ENCODE results near the gene ANGPTL8. TPM values are rescaled to one million over a fixed set of nuclear protein-coding genes. Genes with fewer than 3 reads are reported as not detected.

ANGPTL8 gene
- polyA plus RNA-seq, 12 donors, result 0.32 to 0.89 (median 0.50) TPM; not detected in 6

DNA sequence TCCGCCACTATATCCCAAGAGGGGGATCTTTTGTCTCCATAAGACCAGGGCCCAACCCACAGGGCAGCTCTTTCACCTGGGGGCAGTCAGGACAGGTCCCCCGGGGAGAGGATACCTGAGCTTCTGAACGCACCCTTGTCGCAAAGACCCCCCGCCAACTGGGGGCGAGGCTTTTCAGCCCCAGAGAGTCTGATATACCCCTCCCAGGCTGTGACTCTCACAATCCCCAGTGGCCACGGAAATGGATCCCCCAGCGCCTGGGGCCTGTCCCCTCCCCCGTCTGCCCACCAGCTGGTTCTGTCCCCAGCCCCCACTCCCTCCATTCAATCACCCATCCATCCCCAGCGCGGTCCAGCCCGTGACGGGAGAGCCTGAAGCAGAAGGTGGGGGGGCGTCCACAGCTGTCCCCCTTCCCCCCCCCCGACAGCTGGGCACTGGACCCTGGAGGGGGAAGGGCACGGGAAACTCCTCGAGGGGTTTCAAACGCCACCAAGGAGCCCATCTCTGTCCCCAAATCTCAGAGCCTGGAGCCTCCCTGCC is 22.1 kb downstream of the ANGPTL8 start:
- DNase-seq, result no peak

GRCh38 chr19:11261971-11262839 is 22.8 kb downstream of the ANGPTL8 start, which contains the start of gene DOCK6:
Gene DOCK6, minus strand, starts transcription at chr19:11262524. Its CDS starts 84 bp downstream, at chr19:11262440.
- no peak for DNase-seq

DNA sequence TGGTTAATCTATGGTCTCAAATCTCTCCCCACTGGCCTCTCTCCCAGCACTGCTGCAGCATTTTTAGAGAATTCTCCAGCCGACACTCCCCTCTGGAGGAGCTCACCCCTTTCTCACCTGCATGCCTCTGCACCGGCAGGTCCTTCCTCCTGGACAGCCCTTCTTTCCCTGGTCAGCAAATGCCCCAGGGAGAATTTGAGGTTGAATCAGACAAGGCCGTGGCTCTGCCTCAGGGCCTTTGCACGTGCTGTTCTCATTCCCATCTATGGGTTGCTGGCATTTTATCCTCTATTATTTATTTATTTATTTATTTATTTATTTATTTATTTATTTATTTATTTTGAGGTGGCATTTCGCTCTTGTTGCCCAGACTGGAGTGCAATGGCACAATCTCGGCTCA is 24.3 kb downstream of the ANGPTL8 start:
- no peak for DNase-seq

- no peak for DNase-seq
These were observed 25.2 kb downstream of the ANGPTL8 start for GRCh38 chr19:11264452-11265176.

DNA sequence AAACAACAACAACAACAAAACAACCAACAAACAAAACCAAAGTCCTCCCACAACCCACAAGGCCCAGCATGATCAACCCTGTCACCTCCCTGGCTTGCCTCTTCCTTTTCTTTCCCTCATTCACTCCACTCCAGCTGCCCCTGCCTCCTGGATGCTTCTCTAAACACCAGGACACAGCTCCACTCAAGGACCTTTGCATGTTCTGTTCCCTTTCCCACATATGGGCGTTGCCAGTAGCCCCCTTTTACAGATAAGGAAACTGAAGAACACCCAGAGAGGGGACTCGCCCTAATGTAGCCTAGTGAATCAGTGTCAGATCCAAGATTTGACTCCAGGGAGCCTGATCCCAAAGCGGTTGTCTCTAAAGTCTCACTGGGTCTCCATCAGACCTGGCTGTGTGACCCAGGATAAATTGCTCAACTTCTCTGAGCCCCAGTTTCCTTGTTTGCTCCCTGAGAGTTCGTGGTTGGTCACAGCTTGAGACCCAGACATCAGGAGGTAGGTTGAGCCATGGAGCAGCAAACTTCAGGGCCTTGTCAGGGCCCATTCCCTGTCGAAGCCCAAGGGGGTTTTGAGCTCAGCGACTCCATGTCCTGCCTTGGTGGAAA is 25.9 kb downstream of the ANGPTL8 start:
- no peak for DNase-seq

DNA sequence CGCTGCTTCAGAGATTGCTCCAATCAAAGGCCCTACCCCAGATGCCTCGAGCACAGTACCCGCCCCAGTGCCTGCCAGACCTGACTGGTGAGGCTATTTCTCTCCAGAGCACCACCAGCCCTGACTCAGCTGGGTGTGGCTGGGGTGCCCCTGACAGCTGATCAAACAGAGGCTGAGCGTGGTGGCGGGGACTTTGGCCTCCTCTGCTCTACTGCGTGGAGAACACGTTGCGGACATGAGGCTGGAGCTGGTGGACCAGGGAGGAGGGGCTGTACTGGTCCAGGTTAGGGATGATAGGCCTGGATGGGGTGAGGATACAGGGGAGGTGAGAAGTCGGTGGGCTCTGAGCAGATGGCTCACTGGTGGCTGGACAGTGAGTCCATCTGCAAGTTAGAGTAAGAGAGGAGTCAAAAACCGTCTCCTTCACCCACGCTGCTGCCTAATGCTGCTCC is 26.4 kb downstream of the ANGPTL8 start:
- no peak for DNase-seq

DNA sequence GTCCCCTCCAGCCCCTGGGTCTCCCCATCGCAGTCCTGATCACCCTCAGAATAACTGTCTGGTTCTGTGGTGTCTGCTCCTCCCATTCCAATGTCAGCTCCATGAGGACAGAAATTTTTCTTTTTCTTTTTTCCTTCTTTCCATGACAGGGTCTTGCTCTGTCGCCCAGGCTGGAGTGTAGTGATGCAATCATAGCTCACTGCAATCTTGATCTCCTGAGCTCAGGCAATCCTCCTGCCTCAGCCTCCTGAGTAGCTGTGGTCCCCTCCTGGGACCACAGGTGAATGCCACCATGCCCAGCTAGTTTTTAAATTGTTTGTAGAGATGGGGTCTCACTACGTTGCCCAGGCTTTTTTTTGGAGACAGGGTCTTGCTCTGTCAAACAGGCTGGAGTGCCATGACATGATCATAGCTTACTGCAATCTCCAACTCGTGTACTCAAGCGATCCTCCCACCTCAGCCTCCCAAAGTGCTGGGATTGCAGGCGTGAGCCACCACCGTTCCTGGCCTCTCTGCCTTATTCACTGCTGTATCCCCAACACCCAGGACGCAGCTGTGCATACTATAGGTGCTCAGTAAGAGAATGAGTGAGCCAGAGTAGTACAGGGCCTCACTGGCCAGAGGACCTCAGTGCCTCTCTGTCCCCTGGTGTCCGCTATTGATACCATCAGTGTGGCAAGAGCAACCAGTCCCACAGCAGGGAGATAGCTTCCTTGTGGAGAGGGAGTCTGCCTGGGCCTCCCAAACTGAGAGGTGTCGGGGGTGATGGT is 28.1 kb downstream of the ANGPTL8 start:
- no peak for DNase-seq

DNA sequence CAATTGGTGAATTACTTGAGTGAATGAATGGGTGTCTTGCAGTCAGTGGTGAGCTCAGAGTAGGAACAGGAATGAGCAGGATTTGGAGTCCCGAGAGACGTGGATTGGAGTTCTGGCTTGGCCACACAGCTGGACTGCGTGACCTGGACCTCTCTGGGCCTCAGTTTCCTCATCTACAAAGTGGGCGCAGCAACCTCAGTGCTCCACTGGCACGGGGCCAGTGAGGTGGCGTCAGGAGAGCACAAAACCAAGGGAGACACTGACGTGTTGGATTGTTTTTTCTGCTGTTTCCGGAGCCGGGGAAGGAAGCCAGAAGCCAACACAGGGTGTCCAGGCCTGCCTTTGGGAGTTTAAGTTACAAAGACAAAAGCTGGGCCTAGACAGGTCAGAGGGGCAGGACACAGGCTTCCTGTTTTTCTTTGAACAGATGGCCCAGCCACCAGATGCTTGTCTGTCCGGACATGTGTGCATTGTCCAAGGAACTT is 29.4 kb downstream of the ANGPTL8 start:
- DNase-seq, result peak; percentile 59

DNA sequence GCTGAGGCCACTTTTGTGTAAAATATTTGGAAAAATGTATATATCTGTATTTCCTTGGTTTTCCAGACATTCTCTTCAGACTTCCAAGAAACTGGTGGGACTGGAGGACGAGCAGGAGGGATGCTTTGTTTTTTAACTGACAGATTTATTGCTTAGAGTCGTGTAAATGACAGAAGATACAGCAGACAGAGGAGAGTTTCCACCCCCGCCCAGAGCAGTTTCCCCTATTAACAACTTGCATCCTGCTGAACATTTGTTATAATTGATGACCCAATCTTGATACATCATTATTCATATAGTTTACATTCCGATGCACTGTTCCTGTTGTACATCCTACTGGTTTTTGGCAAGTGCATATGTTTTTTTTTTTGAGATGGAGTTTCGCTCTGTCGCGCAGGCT is 30.0 kb downstream of the ANGPTL8 start:
- no peak for DNase-seq

GRCh38 chr19:11273296-11273695 is 33.9 kb downstream of the ANGPTL8 start:
- no peak for DNase-seq

- no peak for DNase-seq
These were observed 34.6 kb downstream of the ANGPTL8 start for GRCh38 chr19:11273989-11274388.

DNA sequence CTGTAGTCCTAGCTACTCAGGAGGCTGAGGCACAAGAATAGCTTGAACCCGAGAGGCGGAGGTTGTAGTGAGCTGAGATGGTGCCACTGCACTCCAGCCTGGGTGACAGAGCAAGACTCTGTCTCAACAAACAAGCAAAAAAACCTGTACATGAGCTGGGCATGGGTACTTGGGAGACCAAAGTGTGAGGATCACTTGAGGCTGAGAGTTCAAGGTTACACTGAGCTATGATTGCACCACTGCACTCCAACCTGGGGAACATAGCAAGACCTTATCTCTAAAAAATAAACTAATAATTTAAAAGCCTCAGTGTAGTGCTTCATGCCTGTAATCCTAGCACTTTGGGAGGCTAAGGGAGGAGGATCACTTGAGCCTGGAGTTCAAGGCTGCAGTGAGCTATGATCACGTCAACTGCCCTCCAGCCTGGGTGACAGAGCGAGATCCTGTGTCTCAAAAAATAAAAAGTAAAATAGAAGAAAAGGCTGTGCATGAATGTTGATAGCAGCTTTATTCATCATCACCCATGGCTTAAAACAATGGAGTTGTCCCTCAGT is 35.2 kb downstream of the ANGPTL8 start:
- DNase-seq, result no peak

DNA sequence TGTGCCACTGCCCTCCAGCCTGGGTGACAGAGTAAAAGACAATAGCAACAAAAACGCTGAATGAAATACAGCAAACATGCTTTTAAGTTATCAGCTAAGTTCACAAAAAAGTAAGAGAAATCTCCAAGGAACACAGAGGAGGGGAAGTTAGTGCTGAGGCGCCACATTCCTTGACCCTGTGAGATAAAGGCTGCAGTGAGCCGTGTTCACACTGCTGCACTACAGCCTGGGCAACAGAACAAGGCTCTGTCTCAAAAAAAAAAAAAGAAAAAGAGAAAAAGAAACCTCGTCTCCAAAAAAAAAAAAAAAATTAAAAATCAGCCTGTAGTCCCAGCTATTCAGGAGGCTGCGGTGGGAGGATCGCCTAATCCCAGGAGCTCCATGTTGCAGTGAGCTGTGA is 39.3 kb downstream of the ANGPTL8 start:
- DNase-seq, result no peak

- no peak for DNase-seq
These were observed 40.3 kb downstream of the ANGPTL8 start for GRCh38 chr19:11279505-11280236.

GRCh38 chr19:11281356-11282049 is 42.1 kb downstream of the ANGPTL8 start:
- DNase-seq, result no peak

DNA sequence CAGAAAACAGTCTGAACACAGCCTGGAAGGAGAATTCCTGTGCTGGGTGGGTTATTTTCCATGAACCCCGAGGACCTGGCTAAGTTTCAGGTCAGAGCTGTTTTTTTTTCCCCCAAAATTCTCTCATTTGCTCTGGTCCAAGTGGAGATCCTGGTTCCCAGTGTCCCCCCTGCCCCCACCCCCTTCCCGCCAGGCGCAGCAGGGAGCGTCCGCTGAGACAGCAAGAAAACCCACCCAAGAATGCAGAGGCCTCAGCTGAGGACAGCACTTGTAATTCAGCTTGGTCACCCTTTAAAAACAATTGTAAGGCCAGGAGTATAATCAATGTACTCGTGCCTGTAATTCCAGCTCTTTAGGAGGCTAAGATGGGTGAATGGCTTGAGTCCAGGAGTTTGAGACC is 45.1 kb downstream of the ANGPTL8 start:
- no peak for DNase-seq

- DNase-seq, result no peak
These were observed 47.0 kb downstream of the ANGPTL8 start for GRCh38 chr19:11286312-11286974.

DNA sequence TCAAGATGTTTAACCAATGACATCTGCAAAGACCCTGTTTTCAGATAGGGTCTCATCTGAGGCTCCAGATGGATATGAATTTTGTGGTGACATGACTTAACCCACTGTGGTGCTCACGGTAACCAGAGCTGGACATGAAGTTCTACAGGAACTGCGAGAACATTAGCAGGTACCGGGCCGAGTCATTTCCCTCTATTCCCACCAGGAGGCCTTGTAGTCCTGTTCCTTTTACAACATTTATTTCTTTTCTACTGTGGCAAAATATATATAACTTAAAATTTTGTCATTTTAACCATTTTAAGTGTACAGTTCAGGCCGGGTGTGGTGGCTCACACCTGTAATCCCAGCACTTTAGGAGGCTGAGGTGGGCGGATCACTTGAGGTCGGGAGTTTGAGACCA is 48.9 kb downstream of the ANGPTL8 start:
- no peak for DNase-seq

- DNase-seq, result no peak
These were observed 50.8 kb downstream of the ANGPTL8 start for GRCh38 chr19:11290256-11290655.
